WTC11 (cell line): Measurements from ENCODE around the gene KRTAP9-6. TPM values are rescaled to one million over a fixed set of nuclear protein-coding genes. Genes with fewer than 3 reads are reported as not detected.

Experiments used
- ATAC-seq: fragments of 200-7000 bp; cut with Tn5 transposase; 2 replicates; pipeline ENCODE4 v1.10.0; 2021; ENCODE audit warnings: mild to moderate bottlenecking, moderate library complexity
- CTCF ChIA-PET: fragments of 300-600 bp; sonication (Branson Sonifier 250); formaldehyde crosslinking; loops from one replicate; lab custom pipeline; 2021; ENCODE audit warnings: antibody characterized with exemption; lab: Charles Lee
- POLR2A ChIA-PET: fragments of 350-600 bp; sonication (Branson Sonifier 250); formaldehyde crosslinking; loops from one replicate; lab custom pipeline; 2021; ENCODE audit warnings: antibody characterized with exemption; lab: Charles Lee
- DNase-seq: peaks from one replicate; pipeline ENCODE4 v3.0.0; 2021; ENCODE audit warnings: low spot score
- H3K27ac Mint-ChIP-seq: 2 replicates; pipeline ENCODE4 v1.8.0; 2021; ENCODE audit warnings: mixed read lengths
- H3K27me3 Mint-ChIP-seq: 2 replicates; pipeline ENCODE4 v1.8.0; 2021; ENCODE audit warnings: low read depth, mild to moderate bottlenecking, moderate library complexity, mixed read lengths
- H3K36me3 Mint-ChIP-seq: 2 replicates; pipeline ENCODE4 v1.8.0; 2021; ENCODE audit warnings: mixed read lengths
- H3K4me1 Mint-ChIP-seq: 2 replicates; pipeline ENCODE4 v1.8.0; 2022; ENCODE audit warnings: mixed read lengths
- H3K4me3 Mint-ChIP-seq: 2 replicates; pipeline ENCODE4 v1.8.0; 2021; ENCODE audit warnings: mild to moderate bottlenecking, moderate library complexity, mixed read lengths
- H3K9me3 Mint-ChIP-seq: 2 replicates; pipeline ENCODE4 v1.8.0; 2021; ENCODE audit warnings: mixed read lengths
- CREM ChIP-seq: sonication (generic); formaldehyde crosslinking; IDR thresholded peaks from 2 replicates; pipeline ENCODE4 v1.8.1; 2022; ENCODE audit warnings: mild to moderate bottlenecking, missing genetic modification reagents, moderate library complexity
- CTCF ChIP-seq: fragments of 200-600 bp; IDR thresholded peaks from 2 replicates; pipeline ENCODE4 v1.8.0; 2022; ENCODE audit warnings: antibody characterized with exemption
- ELF4 ChIP-seq: sonication (generic); formaldehyde crosslinking; IDR thresholded peaks from 2 replicates; pipeline ENCODE4 v1.8.1; 2022; ENCODE audit warnings: low read depth, mild to moderate bottlenecking, moderate library complexity, missing genetic modification reagents
- EMX1 ChIP-seq: fragments of 250-450 bp; sonication (Bioruptor Pico); IDR thresholded peaks from 2 replicates; pipeline ENCODE4 v1.8.0; 2021; ENCODE audit warnings: mild to moderate bottlenecking
- FOXP1 ChIP-seq: sonication (generic); formaldehyde crosslinking; IDR thresholded peaks from 2 replicates; pipeline ENCODE4 v1.8.0; 2022; ENCODE audit warnings: missing genetic modification reagents, mild to moderate bottlenecking, moderate library complexity, borderline replicate concordance
- GRHL2 ChIP-seq: fragments of 250-450 bp; sonication (Bioruptor Pico); IDR thresholded peaks from 2 replicates; pipeline ENCODE4 v1.8.0; 2022; ENCODE audit warnings: mild to moderate bottlenecking, moderate library complexity; ENCODE audit not compliant: insufficient replicate concordance, severe bottlenecking
- IRF1 ChIP-seq: sonication (generic); formaldehyde crosslinking; IDR thresholded peaks from 2 replicates; pipeline ENCODE4 v1.8.0; 2023; ENCODE audit warnings: missing genetic modification reagents
- IRF2 ChIP-seq: sonication (generic); formaldehyde crosslinking; IDR thresholded peaks from 2 replicates; pipeline ENCODE4 v1.8.0; 2022; ENCODE audit warnings: low read depth, missing genetic modification reagents, borderline replicate concordance
- MAX ChIP-seq: sonication (generic); formaldehyde crosslinking; IDR thresholded peaks from 2 replicates; pipeline ENCODE4 v1.8.0; 2022; ENCODE audit warnings: mild to moderate bottlenecking, missing genetic modification reagents
- NR2C2 ChIP-seq: sonication (generic); formaldehyde crosslinking; IDR thresholded peaks from 2 replicates; pipeline ENCODE4 v1.8.0; 2022; ENCODE audit warnings: mild to moderate bottlenecking, missing genetic modification reagents
- PRDM15 ChIP-seq: sonication (generic); formaldehyde crosslinking; IDR thresholded peaks from 2 replicates; pipeline ENCODE4 v1.8.0; 2022; ENCODE audit warnings: missing genetic modification reagents
- PREB ChIP-seq: sonication (generic); formaldehyde crosslinking; IDR thresholded peaks from 2 replicates; pipeline ENCODE4 v1.8.1; 2022; ENCODE audit warnings: mild to moderate bottlenecking, missing genetic modification reagents, moderate library complexity, borderline replicate concordance
- ZNF219 ChIP-seq: sonication (generic); formaldehyde crosslinking; IDR thresholded peaks from 2 replicates; pipeline ENCODE4 v1.8.0; 2023; ENCODE audit warnings: missing genetic modification reagents, mild to moderate bottlenecking, borderline replicate concordance
- ZNF281 ChIP-seq: sonication (generic); formaldehyde crosslinking; IDR thresholded peaks from 2 replicates; pipeline ENCODE4 v1.8.0; 2023; ENCODE audit warnings: mild to moderate bottlenecking, missing genetic modification reagents
- ZNF317 ChIP-seq: sonication (generic); formaldehyde crosslinking; IDR thresholded peaks from 2 replicates; pipeline ENCODE4 v1.8.1; 2023; ENCODE audit warnings: low read depth, mild to moderate bottlenecking, moderate library complexity, missing genetic modification reagents, borderline replicate concordance
- ZNF425 ChIP-seq: fragments of 250-450 bp; sonication (Bioruptor Pico); conservative IDR thresholded peaks from 2 replicates; pipeline ENCODE4 v1.9.0; 2021; ENCODE audit warnings: mild to moderate bottlenecking
- ZNF671 ChIP-seq: fragments of 250-450 bp; sonication (Bioruptor Pico); IDR thresholded peaks from 2 replicates; pipeline ENCODE4 v1.8.0; 2021; ENCODE audit warnings: mild to moderate bottlenecking
- total RNA-seq: library from RNA; stranded (reverse); gene quantifications from 3 replicates; pipeline ENCODE4 v1.2.3, GENCODE V29; 2021
- TF ChIP-seq, protein P1 (sequence below): sonication (generic); formaldehyde crosslinking; IDR thresholded peaks from 2 replicates; pipeline ENCODE4 v1.8.0; 2022; ENCODE audit warnings: mild to moderate bottlenecking, missing genetic modification reagents

Gene KRTAP9-6
- total RNA-seq, 1 experiment from 2014 or later, result not detected

DNA sequence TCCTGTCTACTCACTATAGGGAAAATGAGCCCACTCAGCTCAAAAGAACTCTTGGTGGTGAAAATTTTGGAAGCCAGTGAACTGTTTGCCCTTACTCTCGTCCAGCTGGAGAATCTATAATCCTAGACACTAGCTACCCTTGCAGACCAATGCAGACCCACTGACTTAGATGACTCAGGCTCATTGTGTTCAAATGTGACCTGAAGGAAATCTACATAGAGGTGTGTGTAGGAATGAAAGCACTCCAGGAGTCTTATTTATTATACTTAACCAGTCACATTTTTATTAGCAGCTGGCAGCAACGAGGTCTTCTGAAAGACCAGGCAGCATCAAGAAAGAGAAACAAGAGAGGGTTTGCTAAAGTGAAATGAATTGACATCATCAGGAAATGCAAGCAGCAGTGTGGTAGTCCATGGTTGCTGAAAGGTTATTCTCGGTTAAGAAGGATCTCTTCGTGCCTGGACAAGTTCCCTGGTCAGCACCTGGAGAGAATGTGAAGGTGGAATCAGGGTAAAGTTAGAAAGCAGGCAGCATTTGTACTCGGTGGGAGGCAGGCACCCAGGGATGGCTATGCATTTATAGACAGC lies 36.1 kb downstream of the KRTAP9-6 start:
- H3K27me3 Mint-ChIP-seq, result no peaks in the 10 kb centered on the region; the same call in 1 of the 2 replicates
- POLR2A ChIA-PET, result no interaction called here
- H3K9me3 Mint-ChIP-seq, result peaks cover 6% of the 10 kb centered on the region; the same call in 1 of the 2 replicates
- ATAC-seq (no peak), DNase-seq (no peak)
- no peak overlapping the region for H3K4me3 Mint-ChIP-seq
- H3K27ac Mint-ChIP-seq, result no peak overlapping the region
- H3K4me1 Mint-ChIP-seq, result peaks cover 7% of the 10 kb centered on the region; the same call in 1 of the 2 replicates
- H3K36me3 Mint-ChIP-seq, result no peaks in the 10 kb centered on the region
- CTCF ChIA-PET, result no interaction called here
- no peak for TF ChIP-seq NR2C2
- no peak for TF ChIP-seq CTCF
- no peak for TF ChIP-seq PRDM15 (CRISPR knock-in tag)
- no peak for TF ChIP-seq IRF1 (CRISPR knock-in tag)
- no peak for TF ChIP-seq ZNF671 (CRISPR knock-in tag)
- TF ChIP-seq MAX (CRISPR knock-in tag), result no peak
- TF ChIP-seq ZNF425, result no peak
- TF ChIP-seq IRF2 (CRISPR knock-in tag), result no peak
- TF ChIP-seq ELF4 (CRISPR knock-in tag), result no peak
- no peak for TF ChIP-seq GRHL2 (CRISPR knock-in tag)
- TF ChIP-seq, protein P1, sequence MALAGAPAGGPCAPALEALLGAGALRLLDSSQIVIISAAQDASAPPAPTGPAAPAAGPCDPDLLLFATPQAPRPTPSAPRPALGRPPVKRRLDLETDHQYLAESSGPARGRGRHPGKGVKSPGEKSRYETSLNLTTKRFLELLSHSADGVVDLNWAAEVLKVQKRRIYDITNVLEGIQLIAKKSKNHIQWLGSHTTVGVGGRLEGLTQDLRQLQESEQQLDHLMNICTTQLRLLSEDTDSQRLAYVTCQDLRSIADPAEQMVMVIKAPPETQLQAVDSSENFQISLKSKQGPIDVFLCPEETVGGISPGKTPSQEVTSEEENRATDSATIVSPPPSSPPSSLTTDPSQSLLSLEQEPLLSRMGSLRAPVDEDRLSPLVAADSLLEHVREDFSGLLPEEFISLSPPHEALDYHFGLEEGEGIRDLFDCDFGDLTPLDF (CRISPR knock-in tag), result no peak
- TF ChIP-seq FOXP1 (CRISPR knock-in tag), result no peak
- no peak for TF ChIP-seq ZNF219
- TF ChIP-seq CREM (CRISPR knock-in tag), result no peak
- no peak for TF ChIP-seq EMX1 (CRISPR knock-in tag)
- TF ChIP-seq PREB (CRISPR knock-in tag), result no peak
- TF ChIP-seq ZNF317 (CRISPR knock-in tag), result no peak
- TF ChIP-seq ZNF281, result no peak
